ENCODE measurements around the gene PNP.

The PNP gene

GRCh38 chr14:20524027-20524426, 54.8 kb downstream of the PNP start:
- peaks cover 10 to 14% (median 13%) of the 10 kb centered on the region in 11 experiments; a peak in 19 of 22 replicates for H3K9me3 ChIP-seq (replicated peaks in 1 of 11)
- H3K27me3 ChIP-seq = no peaks in the 10 kb centered on the region
- no peak overlapping the region for H3K27ac ChIP-seq
- peaks cover 0 to 5% (median 0%) of the 10 kb centered on the region in 10 experiments; a peak in 1 of 20 replicates for H3K4me1 ChIP-seq
- TF ChIP-seq Cebpa-rat (IDR thresholded peaks at IDR 0.05) = no peak
- H3K36me3 ChIP-seq = no peaks in the 10 kb centered on the region
- no peak overlapping the region for H3K4me3 ChIP-seq
- H3K9ac ChIP-seq = no peak overlapping the region
- H4K20me1 ChIP-seq = no peaks in the 10 kb centered on the region
- H3K4me2 ChIP-seq = no peak overlapping the region

Data from BLaER1 treated with 17β-estradiol and CSF1 and Interleukin-3, amounts not matched to agents 10 nM and 100 nM (cell line).